IMR-90 (cell line): Measurements from ENCODE around the gene CDH13. TPM values are rescaled to one million over a fixed set of nuclear protein-coding genes. Genes with fewer than 3 reads are reported as not detected.

Experiments used
- ATAC-seq: fragments of 200-7000 bp; cut with Tn5 transposase; 2 replicates; pipeline ENCODE4 v1.9.1; 2020; ENCODE audit warnings: low read depth, mild to moderate bottlenecking, moderate library complexity
- BruUV-seq: library from RNA; stranded (reverse); fragments of 400-500 nt; replicated peaks from 2 replicates; lab custom pipeline; 2021; lab: Mats Ljungman, UMichigan
- CTCF ChIA-PET: fragments of 300-600 bp; formaldehyde crosslinking; extraction: SDS; loops from one replicate; lab custom pipeline; 2021; ENCODE audit warnings: antibody characterized with exemption; lab: Yijun Ruan, JAX
- POLR2A ChIA-PET: fragments of 300-600 bp; sonication (Branson Sonifier 250); formaldehyde crosslinking; loops from one replicate; lab custom pipeline; 2022; ENCODE audit warnings: antibody characterized with exemption; ENCODE audit not compliant: unreplicated experiment; lab: Charles Lee
- DNase-seq: peaks from one replicate; pipeline ENCODE4 v3.0.0; 2013
- H2AFZ ChIP-seq: replicated peaks from 2 replicates; pipeline ENCODE3; 2013; ENCODE audit warnings: low read length, mild to moderate bottlenecking; ENCODE audit not compliant: poor library complexity
- H2AK5ac ChIP-seq: 2 replicates; pipeline ENCODE4 v1.6.1; 2013; ENCODE audit warnings: low read depth, low read length, inconsistent platforms
- H2AK9ac ChIP-seq: replicated peaks from 2 replicates; pipeline ENCODE3; 2013; ENCODE audit warnings: mild to moderate bottlenecking, low read depth, low read length, moderate library complexity; ENCODE audit not compliant: poor library complexity
- H2BK120ac ChIP-seq: 2 replicates; pipeline ENCODE4 v1.6.1; 2013; ENCODE audit warnings: low read depth, low read length, inconsistent platforms
- H2BK15ac ChIP-seq: 3 replicates; pipeline ENCODE4 v1.6.1; 2013; ENCODE audit warnings: low read depth, low read length, inconsistent platforms
- H2BK20ac ChIP-seq: 2 replicates; pipeline ENCODE4 v1.6.1; 2013; ENCODE audit warnings: low read depth, mild to moderate bottlenecking, inconsistent platforms, low read length, moderate library complexity
- H2BK5ac ChIP-seq: 2 replicates; pipeline ENCODE4 v1.6.1; 2013; ENCODE audit warnings: mild to moderate bottlenecking, low read depth, low read length, inconsistent platforms; ENCODE audit not compliant: poor library complexity, severe bottlenecking
- H3K14ac ChIP-seq: replicated peaks from 2 replicates; pipeline ENCODE4 v1.6.1; 2013; ENCODE audit warnings: low read depth, low read length, inconsistent platforms
- H3K18ac ChIP-seq: 2 replicates; pipeline ENCODE4 v1.6.1; 2013; ENCODE audit warnings: low read depth, low read length, control low read depth
- H3K23ac ChIP-seq: 2 replicates; pipeline ENCODE4 v1.6.1; 2013; ENCODE audit warnings: low read depth, low read length, inconsistent platforms
- H3K27ac ChIP-seq: 2 replicates; pipeline ENCODE4 v1.5.1; 2013; ENCODE audit warnings: mild to moderate bottlenecking, control low read depth, low read length; ENCODE audit not compliant: insufficient read depth
- H3K27me3 ChIP-seq: 2 replicates; pipeline ENCODE4 v1.6.1; 2013; ENCODE audit warnings: low read length; ENCODE audit not compliant: control insufficient read depth, insufficient read depth
- H3K36me3 ChIP-seq: 2 replicates; pipeline ENCODE4 v1.6.1; 2013; ENCODE audit warnings: low read length, mixed read lengths; ENCODE audit not compliant: control insufficient read depth, insufficient read depth
- H3K4ac ChIP-seq: 2 replicates; pipeline ENCODE4 v1.6.1; 2013; ENCODE audit warnings: low read depth, low read length, inconsistent platforms
- H3K4me1 ChIP-seq: 2 replicates; pipeline ENCODE4 v1.6.1; 2013; ENCODE audit warnings: low read length, mixed read lengths; ENCODE audit not compliant: control insufficient read depth, insufficient read depth
- H3K4me2 ChIP-seq: 2 replicates; pipeline ENCODE4 v1.6.1; 2013; ENCODE audit warnings: low read depth, mild to moderate bottlenecking, control low read depth, low read length, moderate library complexity
- H3K4me3 ChIP-seq: 2 replicates; pipeline ENCODE4 v1.5.1; 2013; ENCODE audit warnings: low read depth, mild to moderate bottlenecking, control low read depth, low read length, moderate library complexity; ENCODE audit not compliant: insufficient read depth
- H3K56ac ChIP-seq: 2 replicates; pipeline ENCODE4 v1.6.1; 2013; ENCODE audit warnings: low read length, inconsistent platforms; ENCODE audit not compliant: insufficient read depth; ENCODE audit errors: extremely low read depth
- H3K79me1 ChIP-seq, 2 experiments: 2 replicates each; pipeline ENCODE4 v1.6.1; 2013; ENCODE audit warnings: low read length in 2 of 2, inconsistent platforms in 1 of 2, low read depth in 1 of 2
- H3K9ac ChIP-seq: 2 replicates; pipeline ENCODE4 v1.6.1; 2013; ENCODE audit warnings: low read depth, low read length, control low read depth
- H3K9me1 ChIP-seq: 2 replicates; pipeline ENCODE4 v1.6.1; 2013; ENCODE audit warnings: low read length, inconsistent platforms; ENCODE audit not compliant: insufficient read depth
- H3K9me3 ChIP-seq: 2 replicates; pipeline ENCODE4 v1.6.1; 2013; ENCODE audit warnings: low read length; ENCODE audit not compliant: control insufficient read depth, insufficient read depth
- H4K20me1 ChIP-seq: 2 replicates; pipeline ENCODE4 v1.6.1; 2013; ENCODE audit warnings: low read length, inconsistent platforms; ENCODE audit not compliant: insufficient read depth
- H4K5ac ChIP-seq: 2 replicates; pipeline ENCODE4 v1.6.1; 2013; ENCODE audit warnings: mild to moderate bottlenecking, low read depth, low read length, control low read depth
- H4K8ac ChIP-seq, 2 experiments: 2 replicates each; pipeline ENCODE4 v1.6.1; 2013; ENCODE audit warnings: low read depth in 2 of 2, low read length in 2 of 2, control low read depth in 1 of 2, inconsistent platforms in 1 of 2
- H4K91ac ChIP-seq: 2 replicates; pipeline ENCODE4 v1.6.1; 2013; ENCODE audit warnings: low read depth, low read length, inconsistent platforms; ENCODE audit not compliant: insufficient read depth
- BHLHE40 ChIP-seq: fragments of 150-350 bp; IDR thresholded peaks from 2 replicates; pipeline ENCODE4 v1.6.1; 2016; ENCODE audit warnings: mild to moderate bottlenecking, low read depth, low read length
- CEBPB ChIP-seq: IDR thresholded peaks from 2 replicates; pipeline ENCODE4 v1.6.1; 2012; ENCODE audit warnings: low read depth, low read length, improper control_type of control experiment
- CHD1 ChIP-seq: IDR thresholded peaks from 2 replicates; pipeline ENCODE4 v1.6.1; 2012; ENCODE audit warnings: low read depth, low read length, improper control_type of control experiment
- MAFK ChIP-seq: IDR thresholded peaks from 2 replicates; pipeline ENCODE4 v1.6.1; 2012; ENCODE audit warnings: low read depth, low read length, improper control_type of control experiment
- MAZ ChIP-seq: IDR thresholded peaks from 2 replicates; pipeline ENCODE4 v1.6.1; 2012; ENCODE audit warnings: low read depth, mild to moderate bottlenecking, low read length, improper control_type of control experiment, moderate library complexity, borderline replicate concordance
- MXI1 ChIP-seq: IDR thresholded peaks from 2 replicates; pipeline ENCODE4 v1.6.1; 2012; ENCODE audit warnings: low read depth, mild to moderate bottlenecking, low read length, moderate library complexity, borderline replicate concordance
- NFE2L2 ChIP-seq: fragments of 150-350 bp; IDR thresholded peaks from 2 replicates; pipeline ENCODE4 v1.6.1; 2016; ENCODE audit warnings: low read depth, mild to moderate bottlenecking, low read length
- POLR2A ChIP-seq: IDR thresholded peaks from 2 replicates; pipeline ENCODE4 v1.6.1; 2012; ENCODE audit warnings: mild to moderate bottlenecking, low read depth, low read length
- RAD21 ChIP-seq: IDR thresholded peaks from 2 replicates; pipeline ENCODE4 v1.6.1; 2012; ENCODE audit warnings: low read length, improper control_type of control experiment
- RCOR1 ChIP-seq: IDR thresholded peaks from 2 replicates; pipeline ENCODE4 v1.6.1; 2012; ENCODE audit warnings: mild to moderate bottlenecking, low read length, improper control_type of control experiment; ENCODE audit not compliant: insufficient replicate concordance
- SMC3 ChIP-seq: fragments of 150-350 bp; IDR thresholded peaks from 2 replicates; pipeline ENCODE4 v1.6.1; 2016; ENCODE audit warnings: low read depth, mild to moderate bottlenecking, antibody characterized with exemption, low read length, moderate library complexity
- USF2 ChIP-seq: fragments of 150-350 bp; IDR thresholded peaks from 2 replicates; pipeline ENCODE4 v1.6.1; 2017; ENCODE audit warnings: mild to moderate bottlenecking, antibody characterized with exemption, low read length, low read depth
- WGBS, 2 experiments: methylation state at CpG; one replicate each; pipeline versions ENCODE4 v1.1.5 to v1.1.7; 2013; ENCODE audit warnings: missing lambda C conversion rate in 2 of 2; ENCODE audit not compliant: insufficient read length in 1 of 2; ENCODE audit errors: extremely low coverage in 2 of 2; 5-methylcytosine and 5-hydroxymethylcytosine counted together
- dilution Hi-C: fragments of 300-500 bp; cut with HindIII; formaldehyde crosslinking; loops from one replicate; pipeline ENCODE4 v1.14.3; 2018; ENCODE audit warnings: low sequenced_read_pairs; ENCODE audit not compliant: unreplicated experiment
- in situ Hi-C: fragments of 300-500 bp; cut with MboI; formaldehyde crosslinking; loops from 3 replicates; pipeline ENCODE4 v1.14.3; 2019; ENCODE audit warnings: low sequenced_read_pairs, inconsistent platforms, mixed read lengths
- intact Hi-C: fragments of 100-400 bp; cut with micrococcal nuclease; formaldehyde crosslinking; loops from 2 replicates; pipeline ENCODE4 v1.10.0; 2022
- polyA plus RNA-seq, 3 experiments: library from polyadenylated mRNA; depleted of rRNA; stranded (reverse); fragments of >200 nt; gene quantifications; 2 replicates each; pipeline ENCODE4 v1.2.3, GENCODE V29; 2012; ENCODE audit warnings: low replicate concordance in 1 of 3
- total RNA-seq: library from RNA; depleted of rRNA; stranded (reverse); fragments of >200 nt; gene quantifications from 2 replicates; pipeline ENCODE4 v1.2.3, GENCODE V29; 2012
- TF ChIP-seq, protein P1 (sequence below): fragments of 150-350 bp; IDR thresholded peaks from 2 replicates; pipeline ENCODE4 v1.6.1; 2016; ENCODE audit warnings: low read depth, mild to moderate bottlenecking, low read length, moderate library complexity, borderline replicate concordance

CDH13 gene
- total and polyA plus RNA-seq, 2 of the 4 experiments (the other 2 are of a cell fraction): 61.6 to 74.7 TPM

GRCh38 chr16:83516931-83517330 lies 890.2 kb downstream of the CDH13 start:
- intact Hi-C loops: no loop called here
- ATAC-seq: no peak
- POLR2A ChIA-PET: no interaction called here

More at GRCh38 chr16:83516931-83517330, 890.2 kb downstream of the CDH13 start:
- H3K4me3 ChIP-seq: no peak overlapping the region
- H3K36me3 ChIP-seq: no peaks in the 10 kb centered on the region
- no peaks in the 10 kb centered on the region for H3K9me1 ChIP-seq
- H3K79me1 ChIP-seq: no peaks in the 10 kb centered on the region
- H3K4me2 ChIP-seq: no peak overlapping the region
- no peak overlapping the region for H3K56ac ChIP-seq
- no peak overlapping the region for H2AK5ac ChIP-seq
- H4K8ac ChIP-seq: no peak overlapping the region
- no peak overlapping the region for H3K23ac ChIP-seq
- no peak overlapping the region for H3K14ac ChIP-seq
- no peak overlapping the region for H2BK5ac ChIP-seq
- DNase-seq: no peak
- no peaks in the 10 kb centered on the region for H3K4me1 ChIP-seq
- dilution Hi-C loops: no loop called here
- no peak overlapping the region for H2BK20ac ChIP-seq
- 78% methylated on average over 2 of the region's 2 CpGs; no CpG with 5 or more reads in 1 of the 2 experiments for WGBS, 2 experiments
- H3K27me3 ChIP-seq: no peaks in the 10 kb centered on the region
- H2BK120ac ChIP-seq: no peak overlapping the region
- no peak overlapping the region for H2BK15ac ChIP-seq
- no peaks in the 10 kb centered on the region for H4K20me1 ChIP-seq
- in situ Hi-C loops: no loop called here
- no TSS peak for BruUV-seq
- H4K91ac ChIP-seq: no peak overlapping the region
- no peak overlapping the region for H2AFZ ChIP-seq
- H4K5ac ChIP-seq: no peak overlapping the region
- H3K27ac ChIP-seq: no peak overlapping the region
- peaks cover 3% of the 10 kb centered on the region; the same call in 1 of the 2 replicates for H3K9me3 ChIP-seq
- H3K9ac ChIP-seq: no peak overlapping the region
- no peak overlapping the region for H2AK9ac ChIP-seq
- H3K4ac ChIP-seq: no peak overlapping the region
- no peak for TF ChIP-seq MAZ
- TF ChIP-seq MXI1: no peak
- TF ChIP-seq CEBPB: no peak
- TF ChIP-seq RCOR1: no peak
- TF ChIP-seq NFE2L2: no peak
- no peak for TF ChIP-seq BHLHE40
- no peak for TF ChIP-seq RAD21
- TF ChIP-seq CHD1: no peak
- no peak for TF ChIP-seq USF2
- TF ChIP-seq POLR2A: no peak
- no peak for TF ChIP-seq MAFK
- no peak for TF ChIP-seq SMC3
- TF ChIP-seq, protein P1, sequence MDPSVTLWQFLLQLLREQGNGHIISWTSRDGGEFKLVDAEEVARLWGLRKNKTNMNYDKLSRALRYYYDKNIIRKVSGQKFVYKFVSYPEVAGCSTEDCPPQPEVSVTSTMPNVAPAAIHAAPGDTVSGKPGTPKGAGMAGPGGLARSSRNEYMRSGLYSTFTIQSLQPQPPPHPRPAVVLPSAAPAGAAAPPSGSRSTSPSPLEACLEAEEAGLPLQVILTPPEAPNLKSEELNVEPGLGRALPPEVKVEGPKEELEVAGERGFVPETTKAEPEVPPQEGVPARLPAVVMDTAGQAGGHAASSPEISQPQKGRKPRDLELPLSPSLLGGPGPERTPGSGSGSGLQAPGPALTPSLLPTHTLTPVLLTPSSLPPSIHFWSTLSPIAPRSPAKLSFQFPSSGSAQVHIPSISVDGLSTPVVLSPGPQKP: no peak
- CTCF ChIA-PET: interaction anchor here (0.6 kb wide), 1 partner anchor 16 kb away, joined by 3 read pairs; no protein-coding TSS in a partner anchor
- no peak overlapping the region for H3K18ac ChIP-seq
